HG03457 (cell line): ENCODE results near the gene PHACTR2.
"Not testable (repeated sequence)": the region's sequence is repeated elsewhere in the genome, so short reads cannot be mapped to it uniquely, and the experiment has no call there.

ENCODE experiments used
- ATAC-seq: cut with Tn5 transposase; IDR thresholded peaks from one replicate; pipeline ENCODE4 v1.9.1; 2021; ENCODE audit warnings: moderate number of reproducible peaks; ENCODE audit not compliant: unreplicated experiment

The PHACTR2 gene

GRCh38 chr6:143851706-143852105 is 173.9 kb downstream of the PHACTR2 start:
- not testable (repeated sequence) for ATAC-seq

- ATAC-seq = not testable (repeated sequence)
Measured at GRCh38 chr6:143855057-143855456, 177.3 kb downstream of the PHACTR2 start.

GRCh38 chr6:143856762-143857161 is 179.0 kb downstream of the PHACTR2 start:
- ATAC-seq = not testable (repeated sequence)

GRCh38 chr6:143857651-143858050 is 179.9 kb downstream of the PHACTR2 start:
- ATAC-seq = no peak

- no peak for ATAC-seq
Measured at GRCh38 chr6:143859891-143860660, 182.3 kb downstream of the PHACTR2 start.

- ATAC-seq = no peak
Measured at GRCh38 chr6:143863771-143864170, 186.0 kb downstream of the PHACTR2 start.

GRCh38 chr6:143864234-143864633 is 186.5 kb downstream of the PHACTR2 start, which contains the start of gene ZC2HC1B:
TSS of gene ZC2HC1B (plus strand) at chr6:143864474. CDS start at chr6:143864540, 66 bp downstream.
- ATAC-seq = no peak

GRCh38 chr6:143867236-143867635 is 189.5 kb downstream of the PHACTR2 start:
- ATAC-seq = no peak

GRCh38 chr6:143868808-143869207 is 191.0 kb downstream of the PHACTR2 start:
- not testable (repeated sequence) for ATAC-seq

- ATAC-seq = not testable (repeated sequence)
Measured at GRCh38 chr6:143871202-143871730, 193.5 kb downstream of the PHACTR2 start.

GRCh38 chr6:143872201-143872600 is 194.4 kb downstream of the PHACTR2 start:
- ATAC-seq = peak; percentile 93

- not testable (repeated sequence) for ATAC-seq
Measured at GRCh38 chr6:143873600-143873999, 195.8 kb downstream of the PHACTR2 start.

GRCh38 chr6:143874503-143874902 is 196.7 kb downstream of the PHACTR2 start:
- not testable (repeated sequence) for ATAC-seq

GRCh38 chr6:143877584-143878271 is 200.0 kb downstream of the PHACTR2 start:
- ATAC-seq = no peak

GRCh38 chr6:143878272-143878760 is 200.6 kb downstream of the PHACTR2 start:
- no peak for ATAC-seq

- ATAC-seq = no peak
Measured at GRCh38 chr6:143880412-143880811, 202.6 kb downstream of the PHACTR2 start.
